ENCODE results near the gene REEP6. TPM values are rescaled to one million over a fixed set of nuclear protein-coding genes. Genes with fewer than 3 reads are reported as not detected.

The REEP6 gene
- total and polyA plus RNA-seq, 2 of the 8 experiments (the other 6 are each of a cell fraction or from before 2014, with no cell fraction given): 12.6 to 20.7 TPM

- Histone ChIP-seq H3K56ac (replicated peaks; ENCODE audit: insufficient read length, low read depth, low read length) (no peak overlapping the region), H2AK5ac (ENCODE audit: low read depth, low read length) (no peak overlapping the region; the same call in 1 of the 2 replicates), H3K27ac (ENCODE audit: low read depth, low read length) (no peak overlapping the region), H3K79me1 (ENCODE audit: low read depth, low read length) (no peaks in the 10 kb centered on the region), H4K5ac (ENCODE audit: insufficient read length, low read depth, low read length) (no peak overlapping the region), H3K4me3 (ENCODE audit: extremely low read depth in 1 of 4, insufficient read depth in 2 of 4, low read depth in 3 of 4, low read length in 4 of 4) (peak overlapping the region in 3 of 4 experiments; percentile 11 to 51 (median 23); a peak in 6 of 8 replicates), H3K14ac (ENCODE audit: insufficient read length) (no peak overlapping the region), H3K23ac (ENCODE audit: insufficient read length) (no peak overlapping the region), H3K4me1 (replicated peaks in 1 of 4; ENCODE audit: control insufficient read depth in 3 of 4, insufficient read depth in 4 of 4, low read length in 3 of 4) (peaks cover 0 to 50% (median 26%) of the 10 kb centered on the region in 4 experiments; a peak in 5 of 7 replicates), H3K27me3 (replicated peaks in 1 of 4; ENCODE audit: control insufficient read depth in 3 of 4, extremely low read depth in 1 of 4, insufficient read depth in 3 of 4, low read length in 3 of 4) (peaks cover 60 to 77% (median 76%) of the 10 kb centered on the region in 4 experiments), H3K4me2 (ENCODE audit: insufficient read depth in 1 of 2, low read depth in 2 of 2, low read length in 2 of 2) (peak overlapping the region; percentile 64 to 86), H2BK15ac (ENCODE audit: low read length) (no peak overlapping the region), H2BK5ac (ENCODE audit: low read depth, low read length) (no peak overlapping the region), H2BK120ac (replicated peaks; ENCODE audit: low read depth, low read length) (no peak overlapping the region), H2AFZ (ENCODE audit: low read length) (no peak overlapping the region), H4K91ac (replicated peaks; ENCODE audit: insufficient read length, low read length) (no peak overlapping the region), H2BK20ac (ENCODE audit: low read length) (no peak overlapping the region), H2BK12ac (ENCODE audit: low read depth, low read length) (peak overlapping the region; percentile 39; the same call in 1 of the 2 replicates), H3K4ac (replicated peaks; ENCODE audit: insufficient read length, low read depth, low read length) (no peak overlapping the region), H3K18ac (ENCODE audit: extremely low read depth, low read length) (no peak overlapping the region), H3K79me2 (ENCODE audit: control insufficient read depth in 1 of 2, insufficient read depth in 2 of 2, low read length in 2 of 2) (no peaks in the 10 kb centered on the region), H3K9me3 (ENCODE audit: insufficient read depth in 2 of 2, low read depth in 1 of 2, low read length in 1 of 2) (peaks cover 0 to 7% of the 10 kb centered on the region in 2 experiments; a peak in 1 of 4 replicates), H3K23me2 (ENCODE audit: low read depth, low read length) (peaks cover 13% of the 10 kb centered on the region; the same call in 1 of the 2 replicates), H3K9ac (replicated peaks in 1 of 4; ENCODE audit: extremely low read depth in 1 of 4, low read depth in 3 of 4, low read length in 3 of 4) (no peak overlapping the region), H4K20me1 (replicated peaks in 1 of 2; ENCODE audit: control insufficient read depth in 1 of 2, insufficient read depth in 2 of 2, low read length in 2 of 2) (peaks cover 14 to 36% of the 10 kb centered on the region in 2 experiments), H3K36me3 (ENCODE audit: control insufficient read depth in 2 of 4, insufficient read depth in 4 of 4, low read length in 3 of 4) (peaks cover 0 to 41% (median 0%) of the 10 kb centered on the region in 4 experiments; a peak in 2 of 8 replicates), H4K8ac (ENCODE audit: extremely low read depth, insufficient read depth, low read length) (no peak overlapping the region; the same call in 1 of the 2 replicates)
- no peak for FAIRE-seq
- ChIA-PET CTCF (ENCODE audit: partially characterized antibody) (interaction anchor here (0.6 to 5.5 kb wide), 16 partner anchors 7 to 392 kb away, joined by 3 to 53 read pairs (median 4); partner anchors contain the start of gene REEP6), POLR2A (ENCODE audit: partially characterized antibody) (interaction anchor here (0.6 to 5.5 kb wide), 18 partner anchors 9 to 396 kb away, joined by 3 to 72 read pairs (median 4); partner anchors contain the start of genes APC2, CIRBP and REEP6)
- peak in 1 of 2 experiments; percentile 63 for DNase-seq (ENCODE audit: low read depth in 1 of 2, low spot score in 2 of 2)
- TF ChIP-seq EZH2 (IDR thresholded peaks at IDR 0.05; ENCODE audit: low read depth, low read length, severe bottlenecking): peak; percentile 90
- peak; percentile 80 for TF ChIP-seq SUZ12 (IDR thresholded peaks at IDR 0.05; ENCODE audit: low read length)
- TF ChIP-seq MAX (IDR thresholded peaks at IDR 0.05): peak; percentile 5; the same call in 1 of the 2 replicates
- 0 out of 2 replicates have a peak, but pooled peaks have one; percentile 3 for TF ChIP-seq E2F6 (IDR thresholded peaks at IDR 0.05)
- TF ChIP-seq RNF2 (IDR thresholded peaks at IDR 0.05; ENCODE audit: borderline replicate concordance, low read depth, low read length, missing control alignments, poor library complexity, severe bottlenecking): no peak
- no peak for TF ChIP-seq KDM1A (IDR thresholded peaks at IDR 0.05; ENCODE audit: borderline replicate concordance, low read length)
- TF ChIP-seq USF2 (IDR thresholded peaks at IDR 0.05; ENCODE audit: low read length): no peak
- WGBS, 2 experiments (ENCODE audit: extremely low coverage in 1 of 2, insufficient coverage in 1 of 2, insufficient read length in 1 of 2, insufficient replicate concordance in 2 of 2, low coverage in 1 of 2, low lambda C conversion rate in 2 of 2, missing lambda C conversion rate in 1 of 2): 27% methylated on average over 56 of the region's 70 CpGs; no CpG with 5 or more reads in 1 of the 2 experiments
Measured at GRCh38 chr19:1466461-1467214, 24.3 kb upstream of the REEP6 start.

Data from H1 (cell line).